B cell (primary cell): ENCODE results near the gene CEP41. TPM values are rescaled to one million over a fixed set of nuclear protein-coding genes. Genes with fewer than 3 reads are reported as not detected.

Experiments used
- ATAC-seq: fragments of 200-7000 bp; cut with Tn5 transposase; one replicate; pipeline ENCODE4 v1.10.0; 2021; ENCODE audit warnings: low read depth, mild to moderate bottlenecking, moderate number of reproducible peaks, moderate library complexity
- CTCF ChIA-PET: fragments of 350-600 bp; sonication (Branson Sonifier 250); formaldehyde crosslinking; loops from one replicate; lab custom pipeline; 2021; ENCODE audit warnings: antibody characterized with exemption, inconsistent platforms; lab: Charles Lee
- POLR2A ChIA-PET: fragments of 350-600 bp; sonication (Branson Sonifier 250); formaldehyde crosslinking; loops from one replicate; lab custom pipeline; 2021; ENCODE audit warnings: antibody characterized with exemption; lab: Charles Lee
- DNase-seq: peaks from one replicate; pipeline ENCODE4 v3.0.0; 2013
- H2AFZ ChIP-seq: 2 replicates; pipeline ENCODE4 v1.6.1; 2012; ENCODE audit warnings: mild to moderate bottlenecking, low read depth, low read length; ENCODE audit not compliant: insufficient read depth, poor library complexity, severe bottlenecking
- H3K27ac ChIP-seq, 2 donors: 1 replicate in 1 of 2; 2 replicates in 1 of 2; pipeline ENCODE4 v1.5.1; 2012 to 2013; ENCODE audit warnings: low read length in 2 of 2, mild to moderate bottlenecking in 2 of 2, moderate library complexity in 1 of 2
- H3K27me3 ChIP-seq, 4 experiments: fragments of 200-600 bp in 1 of 4; sonication (generic) in 1 of 4; replicated peaks in 1 of 4; 1 replicate in 2 of 4; 2 replicates in 2 of 4; pipeline versions ENCODE4 v1.6.1 to v1.7.0; 2013 to 2016; ENCODE audit warnings: low read length in 3 of 4, mild to moderate bottlenecking in 2 of 4, mixed read lengths in 1 of 4, moderate library complexity in 1 of 4; ENCODE audit not compliant: insufficient read depth in 4 of 4, control insufficient read depth in 3 of 4; ENCODE audit errors: control extremely low read depth in 1 of 4
- H3K36me3 ChIP-seq, 2 experiments: replicated peaks in 1 of 2; 1 replicate in 1 of 2; 2 replicates in 1 of 2; pipeline versions ENCODE4 v1.6.1 to v1.7.1; 2013; ENCODE audit warnings: low read length in 1 of 2; ENCODE audit not compliant: insufficient read depth in 2 of 2, control insufficient read depth in 1 of 2; ENCODE audit errors: control extremely low read depth in 1 of 2, extremely low read depth in 1 of 2
- H3K4me1 ChIP-seq, 2 donors: fragments of 200-600 bp in 1 of 2; sonication (generic) in 1 of 2; 1 replicate in 1 of 2; 2 replicates in 1 of 2; pipeline versions ENCODE4 v1.5.1 to v1.6.1; 2013 to 2017; ENCODE audit warnings: low read length in 2 of 2; ENCODE audit not compliant: control insufficient read depth in 2 of 2, insufficient read depth in 2 of 2
- H3K4me2 ChIP-seq: replicated peaks from 2 replicates; pipeline ENCODE3; 2012; ENCODE audit warnings: mild to moderate bottlenecking, low read depth, low read length; ENCODE audit not compliant: poor library complexity, severe bottlenecking
- H3K4me3 ChIP-seq, 5 experiments: fragments of 200-600 bp in 1 of 5; sonication (generic) in 1 of 5; 1 replicate in 3 of 5; 2 replicates in 2 of 5; pipeline versions ENCODE4 v1.5.1 to v1.7.0; 2011 to 2016; ENCODE audit warnings: low read length in 4 of 5, mild to moderate bottlenecking in 4 of 5, low read depth in 2 of 5, control low read depth in 1 of 5, moderate library complexity in 1 of 5; ENCODE audit not compliant: insufficient read depth in 1 of 5; ENCODE audit errors: control extremely low read depth in 1 of 5, extremely low read depth in 1 of 5
- H3K79me2 ChIP-seq: fragments of 200-600 bp; sonication (generic); one replicate; pipeline ENCODE4 v1.6.0; 2016; ENCODE audit warnings: low read length; ENCODE audit not compliant: control insufficient read depth, insufficient read depth
- H3K9ac ChIP-seq: fragments of 200-600 bp; sonication (generic); 2 replicates; pipeline ENCODE4 v1.6.1; 2017; ENCODE audit warnings: mild to moderate bottlenecking, low read length, moderate library complexity
- H3K9me3 ChIP-seq, 3 donors: one replicate each; pipeline versions ENCODE4 v1.6.1 to v1.7.1; 2013; ENCODE audit warnings: low read length in 2 of 3; ENCODE audit not compliant: control insufficient read depth in 2 of 3, insufficient read depth in 1 of 3; ENCODE audit errors: control extremely low read depth in 1 of 3
- H4K20me1 ChIP-seq: 2 replicates; pipeline ENCODE4 v1.6.0; 2012; ENCODE audit warnings: mild to moderate bottlenecking, low read length; ENCODE audit not compliant: insufficient read depth, control insufficient read depth, poor library complexity, severe bottlenecking
- H3K27ac Mint-ChIP-seq: one replicate; pipeline ENCODE4 v1.8.0; 2021; ENCODE audit warnings: mixed read lengths
- H3K27me3 Mint-ChIP-seq: one replicate; pipeline ENCODE4 v1.8.0; 2021; ENCODE audit warnings: mixed read lengths
- H3K4me1 Mint-ChIP-seq: one replicate; pipeline ENCODE4 v1.8.0; 2021; ENCODE audit warnings: mixed read lengths
- H3K4me3 Mint-ChIP-seq: one replicate; pipeline ENCODE4 v1.8.0; 2021; ENCODE audit warnings: mixed read lengths
- H3K9me3 Mint-ChIP-seq: one replicate; pipeline ENCODE4 v1.8.0; 2022; ENCODE audit warnings: mixed read lengths; ENCODE audit not compliant: insufficient read depth
- CTCF ChIP-seq: fragments of 200-600 bp; IDR thresholded peaks from one replicate; pipeline ENCODE4 v1.8.0; 2022; ENCODE audit warnings: antibody characterized with exemption, mild to moderate bottlenecking
- EZH2 ChIP-seq: IDR thresholded peaks from 2 replicates; pipeline ENCODE4 v1.6.1; 2012; ENCODE audit warnings: borderline replicate concordance, low read depth, mild to moderate bottlenecking, moderate library complexity, low read length; ENCODE audit not compliant: insufficient read depth, poor library complexity, severe bottlenecking
- WGBS: methylation state at CpG from one replicate; pipeline ENCODE4 v1.1.5; 2013; ENCODE audit warnings: missing lambda C conversion rate; ENCODE audit not compliant: insufficient coverage; 5-methylcytosine and 5-hydroxymethylcytosine counted together
- intact Hi-C: fragments of 100-400 bp; cut with micrococcal nuclease; formaldehyde crosslinking; loops from one replicate; pipeline ENCODE4 v1.10.0; 2022
- polyA plus RNA-seq: library from polyadenylated mRNA; depleted of rRNA; stranded (reverse); fragments of >200 nt; gene quantifications from 2 replicates; pipeline ENCODE4 v1.2.3, GENCODE V29; 2012
- total RNA-seq, 2 donors: library from RNA; stranded (reverse); fragments of 120-200 nt in 1 of 2; gene quantifications; 1 replicate in 1 of 2; 2 replicates in 1 of 2; pipeline versions ENCODE4 v1.2.3 to v1.2.4, GENCODE V29; 2013 to 2022

CEP41 gene
- total and polyA plus RNA-seq, 2 donors (not counting 1 experiment from before 2014, with no cell fraction given), result 3.4 to 5.9 TPM

DNA sequence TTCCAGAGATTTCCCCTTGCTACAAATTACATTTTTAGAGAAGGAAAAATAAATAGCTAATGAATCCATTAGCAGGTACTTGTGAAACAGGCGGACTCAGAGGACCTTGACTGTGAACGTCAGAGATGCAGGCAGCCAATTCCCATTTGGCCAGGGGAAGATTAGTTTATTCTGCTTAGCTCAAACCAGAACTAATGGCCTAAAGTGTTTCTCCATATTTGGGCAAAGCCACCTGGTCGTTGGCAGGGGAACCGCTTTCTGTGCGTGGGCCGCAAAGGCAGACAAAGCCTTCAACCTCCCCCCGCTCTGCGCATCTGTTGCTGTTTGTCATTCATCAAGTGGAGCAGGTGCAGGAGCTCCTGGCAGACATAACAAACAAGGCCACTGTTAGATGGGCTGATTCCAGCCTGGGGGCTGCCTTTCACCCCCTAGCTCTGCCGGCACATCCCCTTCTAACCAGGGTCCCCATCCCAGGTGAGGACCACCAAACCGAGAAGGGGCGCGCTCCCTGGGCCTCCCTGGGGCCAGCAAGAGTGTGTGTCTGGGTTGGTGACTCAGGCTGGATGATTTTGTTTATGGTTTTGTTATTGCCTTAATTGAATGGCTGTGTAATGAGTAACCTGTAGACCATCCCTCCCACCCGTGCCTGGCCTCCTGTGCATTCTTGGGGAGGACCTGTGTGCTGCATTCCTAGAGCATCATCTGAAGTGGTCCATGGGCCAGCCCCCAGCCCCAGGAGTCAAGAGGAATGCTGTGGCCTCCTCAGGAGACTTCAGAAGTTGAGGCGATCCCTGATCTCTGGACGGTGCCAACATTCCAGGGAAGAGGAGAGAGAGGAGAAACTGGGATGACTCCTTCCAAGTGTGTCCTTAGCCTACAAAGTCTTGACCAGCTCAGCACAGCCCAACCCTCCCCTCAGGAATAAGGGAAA lies 75.0 kb downstream of the CEP41 start:
- WGBS, result 66% methylated on average over 10 of the region's 15 CpGs
- Mint-ChIP-seq H3K4me1 (no peaks in the 10 kb centered on the region), H3K9me3 (no peaks in the 10 kb centered on the region), H3K27me3 (no peaks in the 10 kb centered on the region), H3K27ac (no peak overlapping the region), H3K4me3 (no peak overlapping the region)
- ChIA-PET POLR2A (no interaction called here), CTCF (no interaction called here)
- H4K20me1 ChIP-seq, result no peaks in the 10 kb centered on the region
- H3K4me1 ChIP-seq, result no peaks in the 10 kb centered on the region
- TF ChIP-seq EZH2 (no peak), CTCF (no peak)
- no peak overlapping the region for H3K4me3 ChIP-seq
- no peak overlapping the region for H3K4me2 ChIP-seq
- H3K9ac ChIP-seq, result no peak overlapping the region
- H3K27ac ChIP-seq, result no peak overlapping the region
- H2AFZ ChIP-seq, result no peak overlapping the region
- ATAC-seq (no peak), DNase-seq (no peak)
- H3K36me3 ChIP-seq, result no peaks in the 10 kb centered on the region
- H3K9me3 ChIP-seq, result no peaks in the 10 kb centered on the region
- intact Hi-C loops, result no loop called here
- no peaks in the 10 kb centered on the region for H3K79me2 ChIP-seq
- H3K27me3 ChIP-seq, result no peaks in the 10 kb centered on the region

- 100% methylated on average over 2 of the region's 2 CpGs for WGBS
- H3K27ac Mint-ChIP-seq, result no peak overlapping the region
- no peak overlapping the region for H3K4me3 Mint-ChIP-seq
- Histone ChIP-seq H2AFZ (no peak overlapping the region), H4K20me1 (no peaks in the 10 kb centered on the region), H3K79me2 (no peaks in the 10 kb centered on the region), H3K4me2 (no peak overlapping the region), H3K27me3 (no peaks in the 10 kb centered on the region), H3K27ac (no peak overlapping the region), H3K9ac (no peak overlapping the region), H3K4me3 (no peak overlapping the region), H3K9me3 (peaks cover 0 to 3% (median 0%) of the 10 kb centered on the region in 3 donors), H3K4me1 (no peaks in the 10 kb centered on the region), H3K36me3 (no peaks in the 10 kb centered on the region)
- ATAC-seq (no peak), DNase-seq (no peak)
- H3K4me1 Mint-ChIP-seq, result no peaks in the 10 kb centered on the region
- ChIA-PET POLR2A (no interaction called here), CTCF (no interaction called here)
- intact Hi-C loops, result no loop called here
- no peaks in the 10 kb centered on the region for H3K27me3 Mint-ChIP-seq
- H3K9me3 Mint-ChIP-seq, result no peaks in the 10 kb centered on the region
- TF ChIP-seq EZH2 (no peak), CTCF (no peak)
Observed at GRCh38 chr7:130365088-130365487, 75.7 kb downstream of the CEP41 start.
